ENCODE results near the gene EPHA8. TPM values are rescaled to one million over a fixed set of nuclear protein-coding genes. Genes with fewer than 3 reads are reported as not detected.

The EPHA8 gene
- total and polyA plus RNA-seq, 2 donors (not counting 1 experiment from before 2014, with no cell fraction given): not detected

GRCh38 chr1:22516906-22517571 is 46.2 kb upstream of the EPHA8 start:
- CTCF ChIA-PET: no interaction called here
- no peak overlapping the region for H3K9ac ChIP-seq (ENCODE audit: low read length)

GRCh38 chr1:22517956-22518355 is 45.3 kb upstream of the EPHA8 start:
- Mint-ChIP-seq H3K27ac (no peak overlapping the region), H3K4me3 (no peak overlapping the region), H3K9me3 (ENCODE audit: insufficient read depth) (no peaks in the 10 kb centered on the region), H3K4me1 (no peaks in the 10 kb centered on the region), H3K27me3 (no peaks in the 10 kb centered on the region)
- no peak overlapping the region for H3K9ac ChIP-seq (ENCODE audit: low read length)
- H3K27me3 ChIP-seq (replicated peaks in 1 of 4; ENCODE audit: control extremely low read depth in 1 of 4, control insufficient read depth in 3 of 4, insufficient read depth in 4 of 4, low read length in 3 of 4): no peaks in the 10 kb centered on the region
- 94% methylated on average over 6 of the region's 7 CpGs for WGBS (ENCODE audit: insufficient coverage)
- no peak overlapping the region for H3K4me2 ChIP-seq (replicated peaks; ENCODE audit: low read depth, low read length, poor library complexity, severe bottlenecking)
- intact Hi-C loops (cut with micrococcal nuclease): no loop called here
- CTCF ChIA-PET: no interaction called here
- no peak overlapping the region for H3K4me3 ChIP-seq (ENCODE audit: control extremely low read depth in 1 of 5, extremely low read depth in 1 of 5, insufficient read depth in 1 of 5, low read depth in 2 of 5, low read length in 4 of 5)
- H3K9me3 ChIP-seq (ENCODE audit: control extremely low read depth in 1 of 3, control insufficient read depth in 2 of 3, insufficient read depth in 1 of 3, low read length in 2 of 3): no peaks in the 10 kb centered on the region
- no peak for DNase-seq
- peaks cover 12 to 90% of the 10 kb centered on the region in 2 experiments for H3K36me3 ChIP-seq (replicated peaks in 1 of 2; ENCODE audit: control extremely low read depth in 1 of 2, control insufficient read depth in 1 of 2, extremely low read depth in 1 of 2, insufficient read depth in 2 of 2, low read length in 1 of 2)
- no peak overlapping the region for H2AFZ ChIP-seq (ENCODE audit: insufficient read depth, low read depth, low read length, poor library complexity, severe bottlenecking)
- TF ChIP-seq CTCF (IDR thresholded peaks at IDR 0.05) (no peak), EZH2 (IDR thresholded peaks at IDR 0.05; ENCODE audit: borderline replicate concordance, insufficient read depth, low read depth, low read length, poor library complexity, severe bottlenecking) (no peak)
- H3K79me2 ChIP-seq (ENCODE audit: control insufficient read depth, insufficient read depth, low read length): no peaks in the 10 kb centered on the region
- no peaks in the 10 kb centered on the region for H3K4me1 ChIP-seq (ENCODE audit: control insufficient read depth in 2 of 2, insufficient read depth in 2 of 2, low read length in 2 of 2)
- no peak overlapping the region for H3K27ac ChIP-seq (ENCODE audit: low read length in 2 of 2)
- no peaks in the 10 kb centered on the region for H4K20me1 ChIP-seq (ENCODE audit: control insufficient read depth, insufficient read depth, low read length, poor library complexity, severe bottlenecking)
- no peak for ATAC-seq (ENCODE audit: low read depth)
- POLR2A ChIA-PET: no interaction called here

More at GRCh38 chr1:22516906-22517571, 46.2 kb upstream of the EPHA8 start:
- no peaks in the 10 kb centered on the region for H4K20me1 ChIP-seq (ENCODE audit: control insufficient read depth, insufficient read depth, low read length, poor library complexity, severe bottlenecking)
- POLR2A ChIA-PET: no interaction called here
- DNase-seq (no peak), ATAC-seq (ENCODE audit: low read depth) (no peak)
- no peak overlapping the region for H3K4me3 Mint-ChIP-seq
- intact Hi-C loops (cut with micrococcal nuclease): no loop called here
- H3K27ac ChIP-seq (ENCODE audit: low read length in 2 of 2): no peak overlapping the region
- no peak overlapping the region for H3K27ac Mint-ChIP-seq
- H3K4me1 ChIP-seq (ENCODE audit: control insufficient read depth in 2 of 2, insufficient read depth in 2 of 2, low read length in 2 of 2): no peaks in the 10 kb centered on the region
- no peaks in the 10 kb centered on the region for H3K79me2 ChIP-seq (ENCODE audit: control insufficient read depth, insufficient read depth, low read length)
- 96% methylated on average over 16 of the region's 16 CpGs for WGBS (ENCODE audit: insufficient coverage)
- no peaks in the 10 kb centered on the region for H3K9me3 Mint-ChIP-seq (ENCODE audit: insufficient read depth)
- no peaks in the 10 kb centered on the region for H3K27me3 ChIP-seq (replicated peaks in 1 of 4; ENCODE audit: control extremely low read depth in 1 of 4, control insufficient read depth in 3 of 4, insufficient read depth in 4 of 4, low read length in 3 of 4)
- H3K27me3 Mint-ChIP-seq: no peaks in the 10 kb centered on the region
- no peak overlapping the region for H3K4me3 ChIP-seq (ENCODE audit: control extremely low read depth in 1 of 5, extremely low read depth in 1 of 5, insufficient read depth in 1 of 5, low read depth in 2 of 5, low read length in 4 of 5)
- no peak overlapping the region for H2AFZ ChIP-seq (ENCODE audit: insufficient read depth, low read depth, low read length, poor library complexity, severe bottlenecking)
- no peak overlapping the region for H3K4me2 ChIP-seq (replicated peaks; ENCODE audit: low read depth, low read length, poor library complexity, severe bottlenecking)
- no peaks in the 10 kb centered on the region for H3K9me3 ChIP-seq (ENCODE audit: control extremely low read depth in 1 of 3, control insufficient read depth in 2 of 3, insufficient read depth in 1 of 3, low read length in 2 of 3)
- peaks cover 12 to 94% of the 10 kb centered on the region in 2 experiments for H3K36me3 ChIP-seq (replicated peaks in 1 of 2; ENCODE audit: control extremely low read depth in 1 of 2, control insufficient read depth in 1 of 2, extremely low read depth in 1 of 2, insufficient read depth in 2 of 2, low read length in 1 of 2)
- no peaks in the 10 kb centered on the region for H3K4me1 Mint-ChIP-seq
- TF ChIP-seq CTCF (IDR thresholded peaks at IDR 0.05): no peak
- TF ChIP-seq EZH2 (IDR thresholded peaks at IDR 0.05; ENCODE audit: borderline replicate concordance, insufficient read depth, low read depth, low read length, poor library complexity, severe bottlenecking): no peak
